ENCODE measurements around the gene ARRB1. TPM values are rescaled to one million over a fixed set of nuclear protein-coding genes. Genes with fewer than 3 reads are reported as not detected.

Gene ARRB1
- total and polyA plus RNA-seq, 8 donors, result 41.7 to 150 (median 63.2) TPM

DNA sequence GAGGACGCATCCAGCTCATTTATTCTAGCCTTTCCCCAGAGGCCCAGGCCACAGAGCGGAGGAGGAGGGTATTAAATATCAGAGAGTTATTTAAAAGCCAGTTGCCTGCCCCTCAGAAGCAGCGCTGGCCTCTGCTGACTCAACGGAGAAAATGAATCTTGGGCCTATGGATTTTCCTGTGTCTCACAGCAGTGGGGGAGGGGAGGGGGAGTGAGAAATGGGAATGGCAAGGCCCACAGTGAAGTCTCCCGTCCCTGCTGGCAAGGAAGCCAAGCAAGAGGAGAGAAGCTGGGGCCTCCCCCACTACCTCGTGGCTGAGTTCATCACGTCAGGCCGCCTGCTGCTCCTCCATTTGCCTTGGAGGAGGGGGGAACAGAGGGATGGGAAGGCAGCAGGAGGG is 115.4 kb downstream of the ARRB1 start:
- intact Hi-C loops (cut with DNase I), result no loop called here
- no peaks in the 10 kb centered on the region for H3K36me3 ChIP-seq

GRCh38 chr11:75233754-75234172 is 117.7 kb downstream of the ARRB1 start:
- intact Hi-C loops (cut with DNase I), result no loop called here
- Histone ChIP-seq H3K4me1 (no peaks in the 10 kb centered on the region), H3K9me3 (no peaks in the 10 kb centered on the region), H3K27me3 (peaks cover 0 to 31% of the 10 kb centered on the region in 2 donors), H3K4me3 (no peak overlapping the region), H3K36me3 (no peaks in the 10 kb centered on the region), H3K27ac (no peak overlapping the region)
- DNase-seq (peak in 1 of 4 donors; percentile 49), ATAC-seq (peak; percentile 72)
- TF ChIP-seq, protein P1, sequence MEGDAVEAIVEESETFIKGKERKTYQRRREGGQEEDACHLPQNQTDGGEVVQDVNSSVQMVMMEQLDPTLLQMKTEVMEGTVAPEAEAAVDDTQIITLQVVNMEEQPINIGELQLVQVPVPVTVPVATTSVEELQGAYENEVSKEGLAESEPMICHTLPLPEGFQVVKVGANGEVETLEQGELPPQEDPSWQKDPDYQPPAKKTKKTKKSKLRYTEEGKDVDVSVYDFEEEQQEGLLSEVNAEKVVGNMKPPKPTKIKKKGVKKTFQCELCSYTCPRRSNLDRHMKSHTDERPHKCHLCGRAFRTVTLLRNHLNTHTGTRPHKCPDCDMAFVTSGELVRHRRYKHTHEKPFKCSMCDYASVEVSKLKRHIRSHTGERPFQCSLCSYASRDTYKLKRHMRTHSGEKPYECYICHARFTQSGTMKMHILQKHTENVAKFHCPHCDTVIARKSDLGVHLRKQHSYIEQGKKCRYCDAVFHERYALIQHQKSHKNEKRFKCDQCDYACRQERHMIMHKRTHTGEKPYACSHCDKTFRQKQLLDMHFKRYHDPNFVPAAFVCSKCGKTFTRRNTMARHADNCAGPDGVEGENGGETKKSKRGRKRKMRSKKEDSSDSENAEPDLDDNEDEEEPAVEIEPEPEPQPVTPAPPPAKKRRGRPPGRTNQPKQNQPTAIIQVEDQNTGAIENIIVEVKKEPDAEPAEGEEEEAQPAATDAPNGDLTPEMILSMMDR (IDR thresholded peaks at IDR 0.05), result no peak

More for the DNA sequence above, 115.4 kb downstream of the ARRB1 start:
- H3K9me3 ChIP-seq, result no peaks in the 10 kb centered on the region
- DNase-seq, result no peak
- H3K27me3 ChIP-seq, result peaks cover 18 to 54% of the 10 kb centered on the region in 2 donors
- no peak overlapping the region for H3K27ac ChIP-seq
- peaks cover 5 to 11% of the 10 kb centered on the region in 2 donors for H3K4me1 ChIP-seq
- TF ChIP-seq, protein P1 (IDR thresholded peaks at IDR 0.05), result no peak
- H3K4me3 ChIP-seq, result no peak overlapping the region
- ATAC-seq, result no peak

GRCh38 chr11:75230621-75231020 is 120.8 kb downstream of the ARRB1 start:
- Histone ChIP-seq H3K4me3 (no peak overlapping the region), H3K36me3 (no peaks in the 10 kb centered on the region), H3K27ac (no peak overlapping the region), H3K4me1 (no peaks in the 10 kb centered on the region), H3K9me3 (no peaks in the 10 kb centered on the region), H3K27me3 (peaks cover 0 to 2% of the 10 kb centered on the region in 2 donors)
- DNase-seq (no peak), ATAC-seq (no peak)
- TF ChIP-seq, protein P1 (IDR thresholded peaks at IDR 0.05), result no peak
- intact Hi-C loops (cut with DNase I), result no loop called here

GRCh38 chr11:75229466-75229865 is 122.0 kb downstream of the ARRB1 start:
- Histone ChIP-seq H3K4me1 (no peaks in the 10 kb centered on the region), H3K4me3 (no peak overlapping the region), H3K9me3 (no peaks in the 10 kb centered on the region), H3K36me3 (no peaks in the 10 kb centered on the region), H3K27ac (no peak overlapping the region), H3K27me3 (no peaks in the 10 kb centered on the region)
- ATAC-seq (no peak), DNase-seq (no peak)
- TF ChIP-seq, protein P1 (IDR thresholded peaks at IDR 0.05), result no peak
- intact Hi-C loops (cut with DNase I), result no loop called here

GRCh38 chr11:75225794-75226193 is 125.7 kb downstream of the ARRB1 start:
- H3K36me3 ChIP-seq, result no peaks in the 10 kb centered on the region
- no peaks in the 10 kb centered on the region for H3K9me3 ChIP-seq
- H3K4me3 ChIP-seq, result no peak overlapping the region
- H3K4me1 ChIP-seq, result no peaks in the 10 kb centered on the region
- TF ChIP-seq, protein P1 (IDR thresholded peaks at IDR 0.05), result no peak
- ATAC-seq, result no peak
- no peaks in the 10 kb centered on the region for H3K27me3 ChIP-seq
- DNase-seq, result no peak
- H3K27ac ChIP-seq, result no peak overlapping the region
- intact Hi-C loops (cut with DNase I), result no loop called here

Data from left lung (tissue), 10 donors.